ENCODE data around the gene RANGRF.

Gene RANGRF

DNA sequence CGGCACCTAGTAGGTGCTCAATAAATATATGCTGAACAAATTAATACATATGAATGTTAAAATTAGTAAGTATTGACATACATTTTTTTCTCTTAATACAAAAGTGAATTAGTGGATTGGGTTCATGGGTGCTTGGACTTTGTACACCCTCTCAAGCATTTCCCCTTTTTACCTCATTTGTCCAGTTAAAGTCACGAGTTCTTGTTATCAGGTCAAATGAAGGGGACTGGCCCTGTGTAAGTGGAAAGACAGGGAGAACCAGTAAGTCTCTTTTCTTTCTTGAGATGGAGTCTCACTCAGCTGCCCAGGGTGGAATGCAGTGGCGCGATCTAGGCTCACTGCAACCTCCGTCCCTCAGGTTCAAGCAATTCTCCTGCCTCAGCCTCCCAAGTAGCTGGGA, 13.7 kb upstream of the RANGRF start:
- no peak for DNase-seq (ENCODE audit: low read depth, low spot score)

GRCh38 chr17:8275421-8276290, 12.8 kb upstream of the RANGRF start:
- DNase-seq (ENCODE audit: low read depth, low spot score): no peak

- DNase-seq (ENCODE audit: low read depth, low spot score): no peak
These were observed 11.2 kb upstream of the RANGRF start for GRCh38 chr17:8277317-8277716.

DNA sequence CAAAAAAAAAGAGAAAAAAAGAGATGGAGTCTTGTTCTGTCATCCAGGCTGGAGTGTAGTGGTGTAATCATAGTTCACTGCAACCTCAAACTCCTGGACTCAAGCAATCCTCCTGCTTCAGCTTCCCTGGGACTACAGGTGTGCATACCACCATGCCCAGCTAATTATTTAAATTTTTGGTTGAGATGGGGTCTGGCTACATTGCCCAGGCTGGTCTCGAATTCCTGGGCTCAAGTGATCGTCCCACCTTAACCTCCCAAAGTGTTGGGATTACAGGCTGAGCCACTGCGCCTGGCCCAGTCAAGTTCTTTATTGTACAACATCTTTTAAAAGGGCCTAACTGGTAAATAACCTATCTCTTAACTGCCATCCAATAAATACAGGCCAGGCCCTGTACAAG, 6.1 kb upstream of the RANGRF start:
- no peak for DNase-seq (ENCODE audit: low read depth, low spot score)

DNA sequence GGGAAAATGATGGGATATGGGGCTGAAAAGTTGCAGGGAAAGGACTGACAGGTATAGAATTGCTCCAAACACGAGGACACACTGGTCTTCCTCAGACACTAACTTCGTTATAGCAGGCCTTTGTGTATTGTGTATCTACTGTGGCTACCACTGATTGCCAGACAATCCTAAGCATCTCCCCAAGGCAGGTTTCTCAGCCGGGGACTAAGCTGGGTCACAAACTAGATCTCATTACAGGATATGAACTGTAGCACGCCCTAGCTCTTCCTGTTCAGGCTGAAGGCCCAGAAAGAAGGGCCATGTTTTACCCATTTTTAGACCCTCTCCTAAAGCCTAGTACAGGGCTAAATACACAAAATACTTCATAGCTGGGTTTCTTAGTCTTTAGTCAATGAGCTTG, 5.1 kb upstream of the RANGRF start:
- DNase-seq (ENCODE audit: low read depth, low spot score): no peak

- no peak for DNase-seq (ENCODE audit: low read depth, low spot score)
These were observed 4.3 kb upstream of the RANGRF start for GRCh38 chr17:8284126-8284525.

GRCh38 chr17:8285270-8286181, 2.9 kb upstream of the RANGRF start:
- DNase-seq (ENCODE audit: low read depth, low spot score): no peak

DNA sequence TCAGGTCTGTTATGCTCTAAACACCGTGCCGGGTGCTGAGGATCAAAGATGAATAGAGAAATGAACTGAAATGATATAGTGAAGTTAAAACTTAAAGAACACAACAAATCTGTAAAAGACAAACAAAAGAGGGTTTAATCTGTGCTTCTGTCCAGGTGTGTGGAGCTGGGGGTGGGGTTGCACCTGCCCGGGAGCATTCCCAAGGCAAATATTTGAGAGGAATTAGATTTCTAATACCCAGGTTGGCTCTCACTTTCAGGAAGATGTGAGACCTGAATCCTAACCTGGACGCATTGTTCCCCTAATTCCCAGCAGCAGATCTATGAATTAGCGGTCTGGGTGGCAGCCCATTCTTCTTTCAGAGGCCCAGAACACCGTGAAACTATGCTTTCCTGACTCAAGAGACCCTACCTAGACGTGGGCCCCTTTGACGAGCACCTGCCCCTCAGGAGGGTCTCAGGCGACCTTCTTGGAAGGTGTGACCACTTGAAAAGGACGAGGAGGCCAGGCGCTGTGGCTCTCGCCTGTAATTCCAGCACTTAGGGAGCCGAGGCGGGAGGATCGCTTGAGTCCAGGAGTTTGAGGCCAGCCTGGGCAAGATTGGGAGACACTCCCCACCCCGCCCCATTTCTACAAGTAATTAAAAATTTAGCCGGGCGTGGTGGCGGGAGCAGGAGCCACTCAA, 677 bp upstream of the RANGRF start:
- no peak for DNase-seq (ENCODE audit: low read depth, low spot score)

GRCh38 chr17:8289103-8289397, 580 bp downstream of the RANGRF start:
- no peak for DNase-seq (ENCODE audit: low read depth, low spot score)

DNA sequence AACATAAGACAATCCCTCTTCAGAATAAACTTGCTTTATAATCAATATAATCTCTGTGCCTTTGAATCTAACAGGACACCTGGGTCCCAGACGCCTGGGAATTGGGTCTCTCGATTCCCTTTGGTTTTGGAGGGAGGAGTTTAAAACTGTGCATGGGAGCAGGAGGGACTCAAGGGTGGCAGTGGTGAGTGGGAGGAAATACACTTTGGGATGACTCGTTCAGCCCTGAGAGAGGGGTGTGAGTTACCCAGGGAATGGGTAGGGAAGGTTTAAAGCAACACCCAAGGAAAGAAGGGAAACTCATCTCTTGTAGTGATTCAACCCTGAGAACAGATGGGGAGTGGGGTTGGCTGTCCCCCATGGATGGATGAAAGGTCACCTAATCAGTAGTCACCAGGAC, 1.6 kb downstream of the RANGRF start:
- DNase-seq (ENCODE audit: low read depth, low spot score): no peak

DNA sequence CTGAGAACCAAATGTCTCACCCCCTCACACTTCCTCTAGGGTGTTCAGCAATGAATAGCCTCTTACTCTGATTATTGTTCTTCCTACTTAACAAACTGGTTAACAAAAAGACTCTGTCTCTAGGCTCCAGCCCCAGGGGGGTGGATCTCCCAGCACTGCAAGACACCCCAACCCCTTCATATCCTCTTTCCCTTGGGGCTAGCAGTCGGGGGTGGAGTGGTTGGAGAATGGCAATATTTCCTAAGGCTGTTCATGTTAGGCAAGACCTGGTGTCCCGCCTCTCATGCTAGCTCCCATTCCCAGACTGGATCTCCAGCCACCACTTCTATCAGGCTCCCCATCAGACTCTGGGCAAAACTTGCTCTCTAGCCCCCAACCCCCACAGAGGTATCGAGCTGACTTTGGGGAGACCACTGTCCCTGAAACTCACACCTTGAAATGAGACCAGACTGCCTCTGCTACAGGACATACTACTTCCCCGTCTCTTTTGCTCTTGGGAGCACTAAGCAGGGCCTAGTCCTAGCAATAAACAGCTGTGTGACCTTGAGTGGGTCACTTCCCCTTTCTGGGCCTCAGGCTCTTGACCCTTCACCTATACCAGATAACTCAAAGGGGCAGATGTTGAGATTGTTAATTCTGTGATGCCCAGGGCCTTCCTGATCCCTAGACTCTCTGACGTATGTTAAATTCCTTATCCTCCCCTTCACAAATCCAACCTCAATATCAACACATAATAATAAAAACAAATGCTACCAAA, 4.3 kb downstream of the RANGRF start:
- DNase-seq (ENCODE audit: low read depth, low spot score): no peak

GRCh38 chr17:8294361-8294760, 5.9 kb downstream of the RANGRF start:
- no peak for DNase-seq (ENCODE audit: low read depth, low spot score)

- DNase-seq (ENCODE audit: low read depth, low spot score): no peak
These were observed 6.4 kb downstream of the RANGRF start for GRCh38 chr17:8294814-8295316.

GRCh38 chr17:8300226-8300625, 11.8 kb downstream of the RANGRF start:
- no peak for DNase-seq (ENCODE audit: low read depth, low spot score)

DNA sequence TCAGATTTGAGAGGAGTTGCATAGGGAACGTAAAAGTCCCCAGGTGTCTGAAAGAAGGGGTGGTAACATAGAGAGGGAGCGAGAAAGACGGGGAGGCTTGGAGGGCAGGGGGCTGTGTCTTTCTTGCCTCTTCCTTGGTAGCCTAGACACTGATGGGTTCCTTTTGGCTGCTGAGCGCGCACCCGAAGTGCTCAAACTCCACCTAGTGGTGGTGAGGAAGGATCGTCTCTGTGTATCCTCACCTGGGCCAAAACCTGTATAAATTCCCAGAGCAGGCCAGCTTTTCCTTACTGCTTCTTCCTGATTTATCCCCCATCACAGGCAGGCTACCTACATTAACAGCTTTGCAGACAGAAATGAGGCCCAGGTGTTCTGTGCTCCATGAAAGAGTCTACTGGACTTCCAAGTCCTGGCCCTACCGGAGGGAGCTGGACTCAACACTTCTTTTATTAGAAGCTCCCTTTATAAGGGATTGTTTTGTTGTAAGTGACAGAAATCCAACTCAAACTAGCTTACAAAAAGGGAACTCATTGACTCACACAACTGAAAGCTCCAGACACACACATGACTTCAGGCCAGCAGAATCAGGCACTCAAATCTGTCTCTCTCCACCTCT, 12.3 kb downstream of the RANGRF start:
- DNase-seq (ENCODE audit: low read depth, low spot score): peak; percentile 36

DNA sequence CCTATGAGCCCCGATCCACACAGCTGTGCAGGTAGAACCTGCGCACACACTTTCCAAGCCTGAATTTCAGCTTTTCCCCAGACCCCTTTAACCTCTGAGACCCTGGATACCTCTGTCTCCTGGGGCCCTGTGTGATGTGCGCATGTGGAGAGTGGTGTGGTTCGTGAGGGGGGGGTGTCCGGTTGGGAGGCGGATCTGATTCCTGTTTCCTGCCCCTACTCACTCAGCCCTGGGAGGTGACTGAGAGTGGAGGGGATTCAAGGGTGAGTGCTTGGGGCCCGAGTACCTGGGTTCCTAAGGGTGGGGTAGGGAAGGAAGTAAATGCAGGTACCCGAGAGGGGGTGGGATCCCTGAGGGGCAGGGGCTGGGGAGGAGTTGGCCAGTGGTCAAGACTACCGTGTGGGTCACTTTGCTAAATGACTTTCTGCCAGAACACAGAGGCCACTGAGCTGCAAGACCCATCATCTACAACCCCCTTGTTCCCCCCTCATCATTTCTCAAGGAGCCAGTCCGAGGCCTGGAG, 22.2 kb downstream of the RANGRF start:
- DNase-seq (ENCODE audit: low read depth, low spot score): no peak

DNA sequence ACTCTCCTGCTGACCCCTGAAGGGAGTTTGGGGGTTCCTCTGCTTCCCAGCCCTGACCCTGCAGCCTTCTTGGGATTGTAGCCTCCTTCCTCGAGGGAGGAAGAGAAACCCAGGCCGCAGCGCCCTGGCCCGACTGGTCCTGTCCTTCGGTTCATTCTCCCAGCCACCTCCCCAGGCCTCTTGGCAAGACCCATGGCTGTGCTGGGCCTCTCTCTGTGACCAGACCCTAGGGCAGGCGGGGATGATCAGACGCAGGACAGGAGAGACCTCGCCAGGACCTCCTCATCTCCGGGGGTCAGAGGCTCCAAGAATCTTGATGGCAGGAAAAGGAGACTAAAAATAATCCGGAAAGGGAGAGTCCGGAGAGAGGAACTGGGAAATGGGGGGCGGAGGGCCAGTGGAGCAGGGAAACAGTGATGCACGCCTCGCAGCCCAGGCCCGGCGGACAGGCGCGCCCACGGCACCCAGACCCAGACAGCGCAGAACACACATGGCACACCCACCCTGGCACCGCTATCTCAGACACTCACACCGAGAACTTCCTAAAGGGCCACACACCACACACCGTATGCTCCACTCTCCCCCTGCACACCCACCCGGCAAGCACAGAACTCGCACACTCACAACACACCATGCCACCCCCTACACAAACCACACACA, 22.8 kb downstream of the RANGRF start:
- no peak for DNase-seq (ENCODE audit: low read depth, low spot score)

GRCh38 chr17:8312251-8312650, 23.8 kb downstream of the RANGRF start:
- no peak for DNase-seq (ENCODE audit: low read depth, low spot score)

- DNase-seq (ENCODE audit: low read depth, low spot score): no peak
These were observed 24.5 kb downstream of the RANGRF start for GRCh38 chr17:8312726-8313600.
